Measurements from ENCODE around the gene LGALS1. TPM values are rescaled to one million over a fixed set of nuclear protein-coding genes. Genes with fewer than 3 reads are reported as not detected.

Gene LGALS1
- total and polyA plus RNA-seq, 9 of the 15 experiments (the other 6 are each of a cell fraction or from before 2014, with no cell fraction given) = 160 to 800 (median 330) TPM

DNA sequence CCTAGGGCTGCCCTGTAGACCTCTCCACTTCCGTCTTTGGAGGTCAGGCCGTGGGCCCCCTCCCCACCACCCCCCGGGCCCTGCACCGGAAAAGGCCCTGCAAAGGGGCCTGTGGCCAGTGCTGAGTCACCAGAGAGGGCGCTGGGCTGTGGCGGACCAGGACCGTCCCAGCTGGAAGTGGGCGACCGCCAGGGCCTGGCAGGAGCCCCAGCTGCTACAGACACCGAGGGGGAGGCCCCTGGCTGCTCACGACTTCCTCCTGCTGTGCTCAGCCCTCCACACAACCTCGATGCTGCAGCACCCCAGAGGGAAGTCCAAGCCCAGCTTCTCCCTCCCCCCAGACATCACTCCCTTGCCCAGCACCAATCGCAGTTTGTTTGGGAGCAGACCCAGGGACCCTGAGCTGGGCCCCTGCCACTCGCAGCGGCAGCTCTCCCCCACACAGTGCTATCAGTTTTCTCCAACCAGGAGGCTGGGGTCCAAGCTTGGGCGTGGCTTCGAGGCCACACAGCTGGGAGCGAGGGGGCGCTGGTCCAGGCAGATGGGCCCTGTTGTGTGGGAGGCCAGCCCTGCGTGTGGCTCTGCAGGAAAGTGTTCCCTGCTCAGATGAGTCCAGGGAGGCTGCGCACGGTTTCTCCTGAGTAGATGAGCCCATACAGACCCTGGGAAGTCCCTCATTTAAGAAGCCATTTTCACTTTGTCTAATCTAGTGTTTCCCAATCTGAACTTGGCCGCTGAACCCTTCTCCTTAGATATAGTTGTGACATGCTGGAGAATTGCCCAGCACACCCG, 41.6 kb upstream of the LGALS1 start (continued):
- TF ChIP-seq, protein P1, sequence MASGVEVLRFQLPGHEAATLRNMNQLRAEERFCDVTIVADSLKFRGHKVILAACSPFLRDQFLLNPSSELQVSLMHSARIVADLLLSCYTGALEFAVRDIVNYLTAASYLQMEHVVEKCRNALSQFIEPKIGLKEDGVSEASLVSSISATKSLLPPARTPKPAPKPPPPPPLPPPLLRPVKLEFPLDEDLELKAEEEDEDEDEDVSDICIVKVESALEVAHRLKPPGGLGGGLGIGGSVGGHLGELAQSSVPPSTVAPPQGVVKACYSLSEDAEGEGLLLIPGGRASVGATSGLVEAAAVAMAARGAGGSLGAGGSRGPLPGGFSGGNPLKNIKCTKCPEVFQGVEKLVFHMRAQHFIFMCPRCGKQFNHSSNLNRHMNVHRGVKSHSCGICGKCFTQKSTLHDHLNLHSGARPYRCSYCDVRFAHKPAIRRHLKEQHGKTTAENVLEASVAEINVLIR (CRISPR knock-in tag; IDR thresholded peaks at IDR 0.05) = no peak
- TF ChIP-seq ZNF583 (CRISPR knock-in tag; IDR thresholded peaks at IDR 0.05) (no peak), EP400 (IDR thresholded peaks at IDR 0.05) (no peak), POLR2A (conservative IDR thresholded peaks at IDR 0.05) (peak; percentile 45), KDM5B (IDR thresholded peaks at IDR 0.05; ENCODE audit: insufficient replicate concordance, low read depth, low read length) (no peak), MAFF (IDR thresholded peaks at IDR 0.05; ENCODE audit: low read length) (no peak), CXXC5 (CRISPR knock-in tag; IDR thresholded peaks at IDR 0.05) (0 out of 2 replicates have a peak, but pooled peaks have one; percentile 13), CBFA2T3 (IDR thresholded peaks at IDR 0.05) (peak; percentile 78)
- TF ChIP-seq, protein P2, sequence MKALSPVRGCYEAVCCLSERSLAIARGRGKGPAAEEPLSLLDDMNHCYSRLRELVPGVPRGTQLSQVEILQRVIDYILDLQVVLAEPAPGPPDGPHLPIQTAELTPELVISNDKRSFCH (CRISPR knock-in tag; IDR thresholded peaks at IDR 0.05) = no peak
- TF ChIP-seq, protein P2 (tag; IDR thresholded peaks at IDR 0.05) = no peak
- TF ChIP-seq, protein P3, sequence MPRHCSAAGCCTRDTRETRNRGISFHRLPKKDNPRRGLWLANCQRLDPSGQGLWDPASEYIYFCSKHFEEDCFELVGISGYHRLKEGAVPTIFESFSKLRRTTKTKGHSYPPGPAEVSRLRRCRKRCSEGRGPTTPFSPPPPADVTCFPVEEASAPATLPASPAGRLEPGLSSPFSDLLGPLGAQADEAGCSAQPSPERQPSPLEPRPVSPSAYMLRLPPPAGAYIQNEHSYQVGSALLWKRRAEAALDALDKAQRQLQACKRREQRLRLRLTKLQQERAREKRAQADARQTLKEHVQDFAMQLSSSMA (CRISPR knock-in tag; IDR thresholded peaks at IDR 0.05) = no peak

All from K562 (cell line).